Body of pancreas (tissue), 4 donors: ENCODE results near the gene TMEM72.

Experiments used
- POLR2A ChIP-seq, 3 donors: fragments of 450-650 bp; IDR thresholded peaks; one replicate each; pipeline ENCODE4 v1.6.1; 2016; ENCODE audit warnings: antibody characterized with exemption in 3 of 3, mild to moderate bottlenecking in 2 of 3
- TF ChIP-seq, protein P1 (sequence below), 7 experiments: fragments of 450-650 bp in 4 of 7; fragments of 200-600 bp in 3 of 7; sonication (generic) in 3 of 7; IDR thresholded peaks; one replicate each; pipeline ENCODE4 v1.5.1; 2016 to 2019; ENCODE audit warnings: antibody characterized with exemption in 7 of 7

- TF ChIP-seq, protein P1, sequence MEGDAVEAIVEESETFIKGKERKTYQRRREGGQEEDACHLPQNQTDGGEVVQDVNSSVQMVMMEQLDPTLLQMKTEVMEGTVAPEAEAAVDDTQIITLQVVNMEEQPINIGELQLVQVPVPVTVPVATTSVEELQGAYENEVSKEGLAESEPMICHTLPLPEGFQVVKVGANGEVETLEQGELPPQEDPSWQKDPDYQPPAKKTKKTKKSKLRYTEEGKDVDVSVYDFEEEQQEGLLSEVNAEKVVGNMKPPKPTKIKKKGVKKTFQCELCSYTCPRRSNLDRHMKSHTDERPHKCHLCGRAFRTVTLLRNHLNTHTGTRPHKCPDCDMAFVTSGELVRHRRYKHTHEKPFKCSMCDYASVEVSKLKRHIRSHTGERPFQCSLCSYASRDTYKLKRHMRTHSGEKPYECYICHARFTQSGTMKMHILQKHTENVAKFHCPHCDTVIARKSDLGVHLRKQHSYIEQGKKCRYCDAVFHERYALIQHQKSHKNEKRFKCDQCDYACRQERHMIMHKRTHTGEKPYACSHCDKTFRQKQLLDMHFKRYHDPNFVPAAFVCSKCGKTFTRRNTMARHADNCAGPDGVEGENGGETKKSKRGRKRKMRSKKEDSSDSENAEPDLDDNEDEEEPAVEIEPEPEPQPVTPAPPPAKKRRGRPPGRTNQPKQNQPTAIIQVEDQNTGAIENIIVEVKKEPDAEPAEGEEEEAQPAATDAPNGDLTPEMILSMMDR (IDR thresholded peaks at IDR 0.05): no peak
- TF ChIP-seq POLR2A (IDR thresholded peaks at IDR 0.05): no peak
Measured at GRCh38 chr10:44986179-44986578, 75.0 kb downstream of the TMEM72 start.
